HG02840 (cell line): ENCODE results near the gene EXOC3L4.

Experiments
- ATAC-seq: cut with Tn5 transposase; IDR thresholded peaks from one replicate; pipeline ENCODE4 v1.9.1; 2021; ENCODE audit warnings: mild to moderate bottlenecking, moderate library complexity, moderate number of reproducible peaks; ENCODE audit not compliant: unreplicated experiment, low FRiP score

EXOC3L4 gene

GRCh38 chr14:103070263-103070885 is 24.2 kb upstream of the EXOC3L4 start:
- no peak for ATAC-seq

GRCh38 chr14:103070971-103071542 is 23.5 kb upstream of the EXOC3L4 start:
- ATAC-seq, result no peak

GRCh38 chr14:103071544-103072251 is 22.8 kb upstream of the EXOC3L4 start:
- no peak for ATAC-seq

- ATAC-seq, result no peak
These were observed 21.7 kb upstream of the EXOC3L4 start for GRCh38 chr14:103072595-103073366.

GRCh38 chr14:103073367-103073875 is 21.1 kb upstream of the EXOC3L4 start:
- ATAC-seq, result no peak

GRCh38 chr14:103073876-103074728 is 20.4 kb upstream of the EXOC3L4 start:
- ATAC-seq, result no peak

GRCh38 chr14:103074729-103075367 is 19.7 kb upstream of the EXOC3L4 start:
- ATAC-seq, result no peak

- no peak for ATAC-seq
These were observed 16.1 kb upstream of the EXOC3L4 start for GRCh38 chr14:103078420-103078749.

- ATAC-seq, result no peak
These were observed 15.5 kb upstream of the EXOC3L4 start for GRCh38 chr14:103078860-103079587.

- no peak for ATAC-seq
These were observed 12.6 kb upstream of the EXOC3L4 start for GRCh38 chr14:103081951-103082350.

- no peak for ATAC-seq
These were observed 10.3 kb upstream of the EXOC3L4 start, which contains the start of gene LBHD2 for GRCh38 chr14:103084021-103084919. LBHD2 (plus strand) TSS chr14:103084210; CDS start chr14:103086013, 1,803 bp downstream.

GRCh38 chr14:103085106-103086091 is 9.1 kb upstream of the EXOC3L4 start:
- ATAC-seq, result no peak

- ATAC-seq, result no peak
These were observed 7.7 kb upstream of the EXOC3L4 start for GRCh38 chr14:103086771-103087342.

- ATAC-seq, result no peak
These were observed 7.1 kb upstream of the EXOC3L4 start for GRCh38 chr14:103087343-103087835.

- ATAC-seq, result no peak
These were observed 5.6 kb upstream of the EXOC3L4 start for GRCh38 chr14:103088921-103089320.
